Pancreas (tissue), 10 donors: ENCODE results near the gene SLC24A3. TPM values are rescaled to one million over a fixed set of nuclear protein-coding genes. Genes with fewer than 3 reads are reported as not detected.

Experiments
- ATAC-seq, 4 donors: fragments of 200-7000 bp; cut with Tn5 transposase; one replicate each; pipeline versions ENCODE4 v1.8.0 to v1.9.1; 2020; ENCODE audit warnings: mild to moderate bottlenecking in 4 of 4, moderate library complexity in 4 of 4
- DNase-seq, 6 donors: peaks; one replicate each; pipeline ENCODE4 v3.0.0-alpha.2; 2020
- FAIRE-seq: peaks from 2 replicates; lab custom pipeline; 2012; peaks lifted over from hg19 to GRCh38; lab: Jason Lieb, UNC
- H3K27ac ChIP-seq, 4 donors: fragments of 200-600 bp; sonication (generic); 1 replicate in 3 of 4; 2 replicates in 1 of 4; pipeline versions ENCODE4 v1.5.0 to v1.8.0; 2020
- H3K27me3 ChIP-seq, 4 donors: fragments of 200-600 bp; one replicate each; pipeline ENCODE4 v1.8.0; 2021
- H3K36me3 ChIP-seq, 3 donors: fragments of 200-600 bp; sonication (generic) in 1 of 3; one replicate each; pipeline versions ENCODE4 v1.5.0 to v1.8.0; 2020 to 2021
- H3K4me1 ChIP-seq, 3 donors: fragments of 200-600 bp; one replicate each; pipeline ENCODE4 v1.8.0; 2021
- H3K4me3 ChIP-seq, 4 donors: fragments of 200-600 bp; sonication (generic) in 2 of 4; one replicate each; pipeline versions ENCODE4 v1.5.0 to v1.8.0; 2020 to 2021
- H3K9me3 ChIP-seq, 4 donors: fragments of 200-600 bp; one replicate each; pipeline ENCODE4 v1.8.0; 2021
- CTCF ChIP-seq, 4 donors: fragments of 200-600 bp; sonication (generic) in 3 of 4; IDR thresholded peaks; one replicate each; pipeline versions ENCODE4 v1.5.0 to v1.8.0; 2021; ENCODE audit warnings: antibody characterized with exemption in 4 of 4
- WGBS, 2 donors: extraction: QIAGEN DNeasy Blood & Tissue Kit; methylation state at CpG; one replicate each; pipeline ENCODE4 v1.1.7; 2013; 5-methylcytosine and 5-hydroxymethylcytosine counted together
- intact Hi-C, 3 donors: fragments of 100-400 bp; cut with DNase I; formaldehyde crosslinking; loops; one replicate each; pipeline versions ENCODE4 v1.11.1 to v1.14.2; 2022
- polyA plus RNA-seq, 2 donors: library from polyadenylated mRNA; stranded (reverse); fragments of 200-250 nt; gene quantifications; one replicate each; pipeline ENCODE4 v1.2.3, GENCODE V29; 2013
- total RNA-seq, 6 donors: library from RNA; stranded (reverse); fragmentation: NEBNext Ultra II Directional in 4 of 6; extraction: Animal tissue kit (Norgen Biotek cat#: 25700) in 4 of 6; gene quantifications; one replicate each; pipeline versions ENCODE4 v1.2.1 to v1.2.4, GENCODE V29; 2021 to 2023
- donor health status: healthy with polysubstance abuse.
- donor health status: DM: no; HTN: no; CAD: no; lungs with moderate emphysema.
- donor health status: DM: no; HTN: no; CAD: no.
- donor health status: control.
- donor health status: control.
- donor health status: Bipolar disorder and iron deficiency.
- donor health status: DM: yes; HTN: yes; CAD: no.
- donor health status: DM: no; HTN: no; CAD: no.
- donor health status: DM: no; HTN: no; CAD: no.
- donor health status: DM: yes; HTN: yes; CAD: no.

The SLC24A3 gene
- total RNA-seq: under 1 TPM; 0.28 to 0.87 (median 0.45) TPM
- polyA plus RNA-seq: under 1 TPM; 0.49 TPM

- WGBS, 2 donors: 0 to 1% methylated on average over 6 to 61 of the region's 61 CpGs
- FAIRE-seq (no peak), ATAC-seq (peak in 1 of 4 donors; percentile 12), DNase-seq (no peak)
- Histone ChIP-seq H3K27ac (no peak within 1 kb of the TSS), H3K4me3 (peak within 1 kb of the TSS in 3 of 4 donors; percentile 3 to 45 (median 27)), H3K27me3 (peaks cover 0 to 5% (median 0%) of the 10 kb centered on the region in 4 donors), H3K36me3 (no peaks in the 10 kb centered on the region), H3K4me1 (peaks cover 0 to 5% (median 3%) of the 10 kb centered on the region in 3 donors), H3K9me3 (no peaks in the 10 kb centered on the region)
- no peak for TF ChIP-seq CTCF (IDR thresholded peaks at IDR 0.05)
- intact Hi-C loops: loop anchor here in 1 of 3 donors (10.0 kb wide), 1 partner anchor 362 kb away; no protein-coding TSS in a partner anchor
Measured at GRCh38 chr20:19212469-19212815, at the start of gene SLC24A3. Gene SLC24A3 (plus strand): TSS chr20:19212642.

- H3K27me3 ChIP-seq: no peaks in the 10 kb centered on the region
- no peaks in the 10 kb centered on the region for H3K4me1 ChIP-seq
- FAIRE-seq (no peak), ATAC-seq (no peak), DNase-seq (no peak)
- TF ChIP-seq CTCF (IDR thresholded peaks at IDR 0.05): no peak
- H3K9me3 ChIP-seq: no peaks in the 10 kb centered on the region
- H3K27ac ChIP-seq: no peak overlapping the region
- no peaks in the 10 kb centered on the region for H3K36me3 ChIP-seq
- H3K4me3 ChIP-seq: no peak overlapping the region
- intact Hi-C loops: no loop called here
Measured at GRCh38 chr20:19170148-19170547, 42.3 kb upstream of the SLC24A3 start.

- no peak for FAIRE-seq
- no peak for ATAC-seq
Measured at GRCh38 chr20:19172637-19173036, 39.8 kb upstream of the SLC24A3 start.

GRCh38 chr20:19176470-19177052 lies 35.9 kb upstream of the SLC24A3 start:
- no peak overlapping the region for H3K27ac ChIP-seq
- no peaks in the 10 kb centered on the region for H3K36me3 ChIP-seq
- H3K4me3 ChIP-seq: no peak overlapping the region
- H3K9me3 ChIP-seq: no peaks in the 10 kb centered on the region
- DNase-seq: no peak
- WGBS, 2 donors: 87 to 94% methylated on average over 1 of the region's 1 CpG
- TF ChIP-seq CTCF (IDR thresholded peaks at IDR 0.05): no peak
- no peaks in the 10 kb centered on the region for H3K27me3 ChIP-seq
- ATAC-seq: no peak
- intact Hi-C loops: no loop called here
- H3K4me1 ChIP-seq: no peaks in the 10 kb centered on the region
- no peak for FAIRE-seq

More at GRCh38 chr20:19172637-19173036, 39.8 kb upstream of the SLC24A3 start:
- Histone ChIP-seq H3K27me3 (no peaks in the 10 kb centered on the region), H3K4me1 (no peaks in the 10 kb centered on the region), H3K9me3 (no peaks in the 10 kb centered on the region), H3K27ac (no peak overlapping the region), H3K36me3 (no peaks in the 10 kb centered on the region), H3K4me3 (no peak overlapping the region)
- no peak for TF ChIP-seq CTCF (IDR thresholded peaks at IDR 0.05)
- no peak for DNase-seq
- intact Hi-C loops: no loop called here
- WGBS, 2 donors: 48 to 68% methylated on average over 1 of the region's 1 CpG

- ATAC-seq: no peak
- no peak for TF ChIP-seq CTCF (IDR thresholded peaks at IDR 0.05)
Measured at GRCh38 chr20:19181552-19181951, 30.9 kb upstream of the SLC24A3 start.

More at GRCh38 chr20:19181552-19181951, 30.9 kb upstream of the SLC24A3 start:
- Histone ChIP-seq H3K36me3 (no peaks in the 10 kb centered on the region), H3K4me3 (no peak overlapping the region), H3K9me3 (no peaks in the 10 kb centered on the region), H3K4me1 (no peaks in the 10 kb centered on the region), H3K27me3 (no peaks in the 10 kb centered on the region), H3K27ac (no peak overlapping the region)
- no peak for FAIRE-seq
- WGBS, 2 donors: 36 to 37% methylated on average over 2 of the region's 2 CpGs
- intact Hi-C loops: no loop called here
- no peak for DNase-seq
